ENCODE measurements around the gene CAPG. TPM values are rescaled to one million over a fixed set of nuclear protein-coding genes. Genes with fewer than 3 reads are reported as not detected.

Gene CAPG
- total RNA-seq, 1 donor from 2014 or later: 3.5 TPM

DNA sequence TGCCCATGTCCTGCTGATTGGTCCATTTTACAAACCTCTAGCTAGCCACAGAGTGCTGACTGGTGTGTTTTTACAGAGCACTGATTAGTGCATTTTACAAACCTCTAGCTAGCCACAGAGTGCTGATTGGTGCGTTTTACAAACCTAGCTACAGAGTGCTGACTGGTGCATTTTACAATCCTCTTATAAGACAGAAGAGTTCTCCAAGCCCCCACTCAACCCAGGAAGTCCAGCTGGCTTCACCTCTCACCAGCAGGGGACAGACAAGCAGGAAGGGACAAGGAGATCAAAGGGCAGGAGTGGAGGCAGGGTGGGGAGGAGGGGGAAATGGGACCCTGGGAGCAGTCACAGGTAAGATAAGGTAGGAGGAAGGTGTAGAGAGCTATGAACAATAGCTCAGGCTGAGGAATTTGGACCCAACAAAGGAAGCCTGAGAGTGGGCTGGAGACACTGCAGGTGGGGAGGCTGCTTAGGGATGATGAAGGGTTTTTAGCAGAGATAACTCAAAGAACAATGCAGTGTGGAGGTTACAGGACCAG is 45.5 kb upstream of the CAPG start:
- intact Hi-C loops (cut with micrococcal nuclease): no loop called here
- DNase-seq: no peak
- Histone ChIP-seq H3K27me3 (ENCODE audit: low read depth) (no peaks in the 10 kb centered on the region), H3K4me3 (no peak overlapping the region), H3K9me3 (replicated peaks) (no peaks in the 10 kb centered on the region), H3K4me1 (no peaks in the 10 kb centered on the region), H3K36me3 (no peaks in the 10 kb centered on the region), H3K27ac (replicated peaks) (no peak overlapping the region)
- no peak for TF ChIP-seq CTCF (IDR thresholded peaks at IDR 0.05; ENCODE audit: borderline replicate concordance)

DNA sequence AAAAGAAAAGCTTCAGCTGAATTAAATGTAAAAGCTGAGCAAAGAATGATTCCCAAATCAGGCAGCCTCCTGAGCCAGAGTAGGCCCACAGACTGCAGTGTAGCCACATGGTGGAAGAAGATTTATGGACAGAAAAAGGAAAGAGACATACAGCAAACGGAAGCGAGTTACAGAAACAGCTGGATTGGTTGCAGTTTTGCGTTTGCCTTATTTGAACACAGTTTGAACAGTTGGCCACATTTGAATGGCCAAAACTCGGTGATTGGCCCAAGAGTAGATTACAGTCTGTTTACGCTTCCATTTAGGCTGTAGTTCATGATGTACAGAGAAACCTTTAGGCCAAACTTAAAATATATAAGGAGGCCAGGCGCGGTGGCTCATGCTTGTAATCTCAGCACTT is 43.4 kb upstream of the CAPG start:
- DNase-seq: no peak
- Histone ChIP-seq H3K27ac (replicated peaks) (no peak overlapping the region), H3K36me3 (no peaks in the 10 kb centered on the region), H3K9me3 (replicated peaks) (no peaks in the 10 kb centered on the region), H3K27me3 (ENCODE audit: low read depth) (no peaks in the 10 kb centered on the region), H3K4me1 (no peaks in the 10 kb centered on the region), H3K4me3 (no peak overlapping the region)
- TF ChIP-seq CTCF (IDR thresholded peaks at IDR 0.05; ENCODE audit: borderline replicate concordance): no peak
- intact Hi-C loops (cut with micrococcal nuclease): no loop called here

DNA sequence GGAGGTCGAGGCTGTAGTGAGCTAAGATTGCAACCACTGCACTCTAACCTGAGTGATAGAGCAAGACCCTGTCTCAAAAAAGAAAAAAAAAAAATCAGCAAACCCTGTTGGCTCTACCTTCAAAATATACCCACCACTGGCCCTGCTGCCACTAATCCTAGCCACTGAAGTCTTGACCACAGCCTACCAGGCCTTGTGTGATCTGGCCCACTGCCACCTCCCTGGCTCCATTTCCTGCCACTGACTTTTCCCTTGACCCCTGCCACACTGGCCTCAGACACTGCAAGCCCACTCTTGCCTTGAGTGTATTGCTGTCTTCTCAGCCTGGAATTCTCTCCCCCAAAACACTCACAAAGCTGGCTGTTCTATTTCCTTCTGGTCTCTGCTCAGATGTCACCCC is 42.1 kb upstream of the CAPG start:
- Histone ChIP-seq H3K9me3 (replicated peaks) (no peaks in the 10 kb centered on the region), H3K4me1 (no peaks in the 10 kb centered on the region), H3K4me3 (no peak overlapping the region), H3K27ac (replicated peaks) (no peak overlapping the region), H3K36me3 (no peaks in the 10 kb centered on the region), H3K27me3 (ENCODE audit: low read depth) (no peaks in the 10 kb centered on the region)
- intact Hi-C loops (cut with micrococcal nuclease): no loop called here
- no peak for TF ChIP-seq CTCF (IDR thresholded peaks at IDR 0.05; ENCODE audit: borderline replicate concordance)
- DNase-seq: no peak

DNA sequence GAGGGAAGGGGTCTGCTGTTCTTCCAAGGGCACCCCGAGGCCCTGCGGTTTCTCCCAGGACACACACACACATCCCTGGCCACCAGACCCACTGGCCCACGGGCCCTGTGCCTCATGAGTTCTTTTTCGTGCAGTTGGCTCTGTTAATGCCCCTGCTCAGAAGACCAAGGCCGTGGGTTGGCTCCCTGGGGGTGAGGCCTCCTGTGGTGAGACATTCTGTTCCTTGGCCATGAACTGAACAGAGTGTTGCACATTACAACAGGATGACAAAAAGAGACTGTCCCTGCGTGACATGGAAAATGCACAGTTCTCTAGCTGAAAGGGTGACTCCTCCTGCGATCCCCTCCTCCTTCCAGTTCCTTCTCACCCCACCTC is 39.0 kb upstream of the CAPG start:
- H3K27ac ChIP-seq (replicated peaks): no peak overlapping the region

GRCh38 chr2:85448461-85449213 is 38.5 kb upstream of the CAPG start:
- no peak for TF ChIP-seq CTCF (IDR thresholded peaks at IDR 0.05; ENCODE audit: borderline replicate concordance)
- Histone ChIP-seq H3K36me3 (no peaks in the 10 kb centered on the region), H3K27me3 (ENCODE audit: low read depth) (no peaks in the 10 kb centered on the region), H3K4me3 (no peak overlapping the region), H3K9me3 (replicated peaks) (no peaks in the 10 kb centered on the region), H3K4me1 (peaks cover 19% of the 10 kb centered on the region), H3K27ac (replicated peaks) (no peak overlapping the region)
- intact Hi-C loops (cut with micrococcal nuclease): no loop called here
- no peak for DNase-seq

More for the DNA sequence above, 39.0 kb upstream of the CAPG start:
- TF ChIP-seq CTCF (IDR thresholded peaks at IDR 0.05; ENCODE audit: borderline replicate concordance): no peak
- no peaks in the 10 kb centered on the region for H3K36me3 ChIP-seq
- no peaks in the 10 kb centered on the region for H3K9me3 ChIP-seq (replicated peaks)
- peaks cover 19% of the 10 kb centered on the region for H3K4me1 ChIP-seq
- intact Hi-C loops (cut with micrococcal nuclease): no loop called here
- no peak for DNase-seq
- H3K4me3 ChIP-seq: no peak overlapping the region
- no peaks in the 10 kb centered on the region for H3K27me3 ChIP-seq (ENCODE audit: low read depth)

All from left ventricle myocardium inferior (tissue), 1 donor.